Measurements from ENCODE around the gene RASAL2. TPM values are rescaled to one million over a fixed set of nuclear protein-coding genes. Genes with fewer than 3 reads are reported as not detected.

The RASAL2 gene
- total RNA-seq, 1 donor from 2014 or later: 44.2 TPM

GRCh38 chr1:178497903-178498478 is 404.1 kb downstream of the RASAL2 start:
- H3K9me3 Mint-ChIP-seq (ENCODE audit: unreplicated experiment): no peaks in the 10 kb centered on the region
- H3K79me2 ChIP-seq (ENCODE audit: insufficient read depth, low read length): no peaks in the 10 kb centered on the region
- H3K4me1 ChIP-seq (ENCODE audit: insufficient read depth, low read length): no peaks in the 10 kb centered on the region
- no peaks in the 10 kb centered on the region for H3K36me3 ChIP-seq (ENCODE audit: insufficient read depth, low read length)
- H3K9me3 ChIP-seq (ENCODE audit: insufficient read depth, low read depth, low read length): no peaks in the 10 kb centered on the region
- TF ChIP-seq CTCF (IDR thresholded peaks at IDR 0.05; ENCODE audit: insufficient read depth, low read depth, low read length) (no peak), EZH2 (IDR thresholded peaks at IDR 0.05; ENCODE audit: insufficient read depth, low read length) (no peak)
- H3K27ac Mint-ChIP-seq (ENCODE audit: unreplicated experiment): no peak overlapping the region
- no peaks in the 10 kb centered on the region for H3K27me3 ChIP-seq (ENCODE audit: insufficient read depth, low read length)
- no peaks in the 10 kb centered on the region for H4K20me1 ChIP-seq (ENCODE audit: insufficient read depth, low read length)
- H3K4me1 Mint-ChIP-seq (ENCODE audit: low read depth, unreplicated experiment): no peaks in the 10 kb centered on the region
- H3K27ac ChIP-seq (ENCODE audit: low read depth, low read length): no peak overlapping the region
- no peak overlapping the region for H3K9ac ChIP-seq (ENCODE audit: low read length)
- H3K4me3 ChIP-seq (ENCODE audit: insufficient read depth, low read depth, low read length): no peak overlapping the region
- peaks cover 17% of the 10 kb centered on the region for H3K27me3 Mint-ChIP-seq (ENCODE audit: low read depth, unreplicated experiment)
- H3K36me3 Mint-ChIP-seq (ENCODE audit: low read depth, unreplicated experiment): no peaks in the 10 kb centered on the region
- no peak overlapping the region for H2AFZ ChIP-seq (ENCODE audit: low read depth, low read length)
- FAIRE-seq (no peak), DNase-seq (ENCODE audit: low read depth) (no peak)
- no peak overlapping the region for H3K4me2 ChIP-seq (ENCODE audit: low read length)
- no peak overlapping the region for H3K4me3 Mint-ChIP-seq (ENCODE audit: unreplicated experiment)

GRCh38 chr1:178498896-178499675 is 405.2 kb downstream of the RASAL2 start:
- Histone ChIP-seq H3K4me2 (ENCODE audit: low read length) (no peak overlapping the region), H3K36me3 (ENCODE audit: insufficient read depth, low read length) (no peaks in the 10 kb centered on the region), H3K4me3 (ENCODE audit: insufficient read depth, low read depth, low read length) (no peak overlapping the region), H4K20me1 (ENCODE audit: insufficient read depth, low read length) (no peaks in the 10 kb centered on the region), H3K79me2 (ENCODE audit: insufficient read depth, low read length) (no peaks in the 10 kb centered on the region), H3K4me1 (ENCODE audit: insufficient read depth, low read length) (no peaks in the 10 kb centered on the region), H3K27me3 (ENCODE audit: insufficient read depth, low read length) (no peaks in the 10 kb centered on the region), H3K9me3 (ENCODE audit: insufficient read depth, low read depth, low read length) (no peaks in the 10 kb centered on the region), H3K9ac (ENCODE audit: low read length) (no peak overlapping the region), H3K27ac (ENCODE audit: low read depth, low read length) (no peak overlapping the region), H2AFZ (ENCODE audit: low read depth, low read length) (no peak overlapping the region)
- Mint-ChIP-seq H3K27ac (ENCODE audit: unreplicated experiment) (no peak overlapping the region), H3K9me3 (ENCODE audit: unreplicated experiment) (no peaks in the 10 kb centered on the region), H3K4me1 (ENCODE audit: low read depth, unreplicated experiment) (no peaks in the 10 kb centered on the region), H3K36me3 (ENCODE audit: low read depth, unreplicated experiment) (no peaks in the 10 kb centered on the region), H3K4me3 (ENCODE audit: unreplicated experiment) (no peak overlapping the region), H3K27me3 (ENCODE audit: low read depth, unreplicated experiment) (peaks cover 16% of the 10 kb centered on the region)
- no peak for TF ChIP-seq CTCF (IDR thresholded peaks at IDR 0.05; ENCODE audit: insufficient read depth, low read depth, low read length)
- TF ChIP-seq EZH2 (IDR thresholded peaks at IDR 0.05; ENCODE audit: insufficient read depth, low read length): no peak
- FAIRE-seq (no peak), DNase-seq (ENCODE audit: low read depth) (no peak)
